ENCODE measurements around the gene NAA50.

NAA50 gene

GRCh38 chr3:113741620-113742019 is 4.4 kb downstream of the NAA50 start:
- no peak for DNase-seq

GRCh38 chr3:113741086-113741485 is 5.0 kb downstream of the NAA50 start:
- DNase-seq: no peak

GRCh38 chr3:113736548-113737089 is 9.4 kb downstream of the NAA50 start:
- DNase-seq: peak in 1 of 2 donors; percentile 69

GRCh38 chr3:113731694-113732093 is 14.4 kb downstream of the NAA50 start:
- DNase-seq: no peak

- DNase-seq: no peak
Observed at GRCh38 chr3:113730550-113730949, 15.5 kb downstream of the NAA50 start.

GRCh38 chr3:113728661-113729060 is 17.4 kb downstream of the NAA50 start:
- DNase-seq: no peak

- no peak for DNase-seq
Observed at GRCh38 chr3:113721636-113722035, 24.4 kb downstream of the NAA50 start.

- DNase-seq: no peak
Observed at GRCh38 chr3:113719758-113720157, 26.3 kb downstream of the NAA50 start.

- DNase-seq: no peak
Observed at GRCh38 chr3:113719294-113719693, 26.8 kb downstream of the NAA50 start.

GRCh38 chr3:113717818-113718217 is 28.2 kb downstream of the NAA50 start:
- DNase-seq: no peak

- DNase-seq: no peak
Observed at GRCh38 chr3:113717308-113717707, 28.7 kb downstream of the NAA50 start.

GRCh38 chr3:113714702-113715101 is 31.3 kb downstream of the NAA50 start:
- DNase-seq: no peak

GRCh38 chr3:113712129-113712528 is 33.9 kb downstream of the NAA50 start:
- no peak for DNase-seq

GRCh38 chr3:113707835-113708234 is 38.2 kb downstream of the NAA50 start:
- DNase-seq: no peak

- no peak for DNase-seq
Observed at GRCh38 chr3:113698956-113699355, 47.1 kb downstream of the NAA50 start.

- no peak for DNase-seq
Observed at GRCh38 chr3:113698213-113698742, 47.8 kb downstream of the NAA50 start.

- DNase-seq: no peak
Observed at GRCh38 chr3:113697500-113698090, 48.5 kb downstream of the NAA50 start.

GRCh38 chr3:113696658-113697499 is 49.2 kb downstream of the NAA50 start:
- DNase-seq: peak; percentile 99 to 100

- peak; percentile 53 to 63 for DNase-seq
Observed at GRCh38 chr3:113695786-113696645, 50.0 kb downstream of the NAA50 start, which contains the start of gene USF3. Gene USF3, minus strand, starts transcription at chr3:113696642. Its CDS starts 21,764 bp downstream, at chr3:113674878.

- DNase-seq: no peak
Observed at GRCh38 chr3:113695431-113695785, 50.6 kb downstream of the NAA50 start.

- no peak for DNase-seq
Observed at GRCh38 chr3:113690482-113690881, 55.6 kb downstream of the NAA50 start.

- no peak for DNase-seq
Observed at GRCh38 chr3:113685956-113686721, 59.9 kb downstream of the NAA50 start.

Measured in hippocampal formation (tissue), 2 donors.